Mesenteric fat pad (tissue), 1 donor: ENCODE measurements around the gene FRRS1. TPM values are rescaled to one million over a fixed set of nuclear protein-coding genes. Genes with fewer than 3 reads are reported as not detected.

Experiments
- DNase-seq: peaks from one replicate; pipeline ENCODE4 v3.0.0-alpha.2; 2020; ENCODE audit warnings: low spot score
- total RNA-seq: library from RNA; stranded (reverse); fragmentation: NEBNext Ultra II Directional; extraction: Animal tissue kit (Norgen Biotek cat#: 25700); gene quantifications from one replicate; pipeline ENCODE4 v1.2.1, GENCODE V29; 2021
- donor health status: DM: yes; HTN: yes; CAD: no.

The FRRS1 gene
- total RNA-seq, 1 donor from 2014 or later: 6.0 TPM

- no peak for DNase-seq
Measured at GRCh38 chr1:99681583-99681982, 84.9 kb downstream of the FRRS1 start.

GRCh38 chr1:99680270-99680669, 86.2 kb downstream of the FRRS1 start:
- no peak for DNase-seq

GRCh38 chr1:99677416-99677815, 89.0 kb downstream of the FRRS1 start:
- no peak for DNase-seq

GRCh38 chr1:99676876-99677275, 89.6 kb downstream of the FRRS1 start:
- no peak for DNase-seq

- no peak for DNase-seq
Measured at GRCh38 chr1:99675994-99676393, 90.4 kb downstream of the FRRS1 start.

- no peak for DNase-seq
Measured at GRCh38 chr1:99675292-99675691, 91.1 kb downstream of the FRRS1 start.

- DNase-seq: no peak
Measured at GRCh38 chr1:99674115-99675064, 92.0 kb downstream of the FRRS1 start.

- DNase-seq: no peak
Measured at GRCh38 chr1:99673315-99673714, 93.1 kb downstream of the FRRS1 start.

- no peak for DNase-seq
Measured at GRCh38 chr1:99672530-99673213, 93.8 kb downstream of the FRRS1 start.

GRCh38 chr1:99672038-99672437, 94.4 kb downstream of the FRRS1 start:
- DNase-seq: no peak

GRCh38 chr1:99670583-99670982, 95.9 kb downstream of the FRRS1 start:
- DNase-seq: no peak

GRCh38 chr1:99669821-99670220, 96.6 kb downstream of the FRRS1 start:
- no peak for DNase-seq

GRCh38 chr1:99669376-99669775, 97.1 kb downstream of the FRRS1 start:
- no peak for DNase-seq

- DNase-seq: no peak
Measured at GRCh38 chr1:99665212-99665611, 101.2 kb downstream of the FRRS1 start.

GRCh38 chr1:99663501-99663900, 102.9 kb downstream of the FRRS1 start:
- DNase-seq: no peak

GRCh38 chr1:99662539-99663080, 103.8 kb downstream of the FRRS1 start:
- DNase-seq: no peak

- DNase-seq: no peak
Measured at GRCh38 chr1:99661780-99662179, 104.7 kb downstream of the FRRS1 start.

- DNase-seq: no peak
Measured at GRCh38 chr1:99660496-99660895, 105.9 kb downstream of the FRRS1 start.

GRCh38 chr1:99659755-99660210, 106.7 kb downstream of the FRRS1 start:
- DNase-seq: no peak
